ENCODE data around the gene CRACR2A. TPM values are rescaled to one million over a fixed set of nuclear protein-coding genes. Genes with fewer than 3 reads are reported as not detected.

CRACR2A gene
- total RNA-seq, 1 donor from 2014 or later, result 4.7 TPM

- DNase-seq (ENCODE audit: low spot score), result no peak
These were observed 181.6 kb downstream of the CRACR2A start for GRCh38 chr12:3571323-3571722.

GRCh38 chr12:3568695-3569094, 184.2 kb downstream of the CRACR2A start:
- DNase-seq (ENCODE audit: low spot score), result peak; percentile 51

GRCh38 chr12:3565985-3566384, 186.9 kb downstream of the CRACR2A start:
- DNase-seq (ENCODE audit: low spot score), result no peak

Other genes starting within 250 kb of the CRACR2A start
- gene PARP11, start 120.3 kb upstream of the CRACR2A start, total RNA-seq, result 11.0 TPM